HEK293 (cell line): Measurements from ENCODE around the gene C16orf46.

ENCODE experiments used
- KLF1 ChIP-seq: fragments of 450-650 bp; formaldehyde crosslinking; IDR thresholded peaks from 2 replicates; pipeline ENCODE4 v1.5.1; 2016; ENCODE audit warnings: missing biosample characterization, missing genetic modification characterization
- MZF1 ChIP-seq: fragments of 450-650 bp; formaldehyde crosslinking; IDR thresholded peaks from 2 replicates; pipeline ENCODE4 v1.5.1; 2017; ENCODE audit warnings: missing biosample characterization, missing genetic modification characterization, borderline replicate concordance
- SP7 ChIP-seq: fragments of 450-650 bp; formaldehyde crosslinking; IDR thresholded peaks from 2 replicates; pipeline ENCODE4 v1.5.1; 2016; ENCODE audit warnings: missing biosample characterization, missing genetic modification characterization
- YY1 ChIP-seq: fragments of 450-650 bp; formaldehyde crosslinking; IDR thresholded peaks from 2 replicates; pipeline ENCODE4 v1.5.1; 2018; ENCODE audit warnings: missing biosample characterization, missing genetic modification characterization
- ZBTB48 ChIP-seq: fragments of 450-650 bp; formaldehyde crosslinking; IDR thresholded peaks from 2 replicates; pipeline ENCODE4 v1.5.1; 2016; ENCODE audit warnings: missing biosample characterization, missing genetic modification characterization
- ZNF155 ChIP-seq: fragments of 450-650 bp; formaldehyde crosslinking; IDR thresholded peaks from 2 replicates; pipeline ENCODE4 v1.5.1; 2016; ENCODE audit warnings: missing biosample characterization, missing genetic modification characterization
- ZNF184 ChIP-seq: fragments of 450-650 bp; IDR thresholded peaks from 2 replicates; pipeline ENCODE4 v1.5.1; 2018; ENCODE audit warnings: missing biosample characterization, mild to moderate bottlenecking, missing genetic modification characterization
- ZNF223 ChIP-seq: fragments of 450-650 bp; formaldehyde crosslinking; IDR thresholded peaks from 2 replicates; pipeline ENCODE4 v1.5.1; 2016; ENCODE audit warnings: missing biosample characterization, missing genetic modification characterization
- ZNF311 ChIP-seq: fragments of 450-650 bp; formaldehyde crosslinking; IDR thresholded peaks from 2 replicates; pipeline ENCODE4 v1.5.1; 2017; ENCODE audit warnings: missing biosample characterization, missing genetic modification characterization, borderline replicate concordance
- ZNF350 ChIP-seq: fragments of 450-650 bp; formaldehyde crosslinking; IDR thresholded peaks from 2 replicates; pipeline ENCODE4 v1.5.0; 2017; ENCODE audit warnings: missing biosample characterization, mild to moderate bottlenecking, missing genetic modification characterization
- ZNF366 ChIP-seq: fragments of 450-650 bp; formaldehyde crosslinking; conservative IDR thresholded peaks from 2 replicates; pipeline ENCODE4 v1.5.1; 2016; ENCODE audit warnings: missing biosample characterization, missing genetic modification characterization
- ZNF37A ChIP-seq: fragments of 450-650 bp; IDR thresholded peaks from 2 replicates; pipeline ENCODE4 v1.5.1; 2018; ENCODE audit warnings: missing biosample characterization, missing genetic modification characterization
- ZNF624 ChIP-seq: fragments of 450-650 bp; formaldehyde crosslinking; IDR thresholded peaks from 2 replicates; pipeline ENCODE4 v1.5.1; 2017; ENCODE audit warnings: missing biosample characterization, missing genetic modification characterization
- ZNF629 ChIP-seq: fragments of 450-650 bp; formaldehyde crosslinking; IDR thresholded peaks from 2 replicates; pipeline ENCODE4 v1.5.1; 2017; ENCODE audit warnings: missing biosample characterization, missing genetic modification characterization
- ZNF654 ChIP-seq: fragments of 450-650 bp; formaldehyde crosslinking; IDR thresholded peaks from 2 replicates; pipeline ENCODE4 v1.5.1; 2016; ENCODE audit warnings: low read depth, missing biosample characterization, missing genetic modification characterization
- ZNF660 ChIP-seq: fragments of 450-650 bp; IDR thresholded peaks from 2 replicates; pipeline ENCODE4 v1.5.1; 2018; ENCODE audit warnings: missing biosample characterization, mild to moderate bottlenecking, missing genetic modification characterization
- ZSCAN30 ChIP-seq: fragments of 450-650 bp; IDR thresholded peaks from 2 replicates; pipeline ENCODE4 v1.5.1; 2018; ENCODE audit warnings: missing biosample characterization, mild to moderate bottlenecking, missing genetic modification characterization, moderate library complexity
- TF ChIP-seq, protein P1 (sequence below): fragments of 450-650 bp; formaldehyde crosslinking; IDR thresholded peaks from 2 replicates; pipeline ENCODE4 v1.5.1; 2016; ENCODE audit warnings: missing biosample characterization, missing genetic modification characterization
- TF ChIP-seq, protein P2 (sequence below): fragments of 450-650 bp; formaldehyde crosslinking; IDR thresholded peaks from 2 replicates; pipeline ENCODE4 v1.5.1; 2016; ENCODE audit warnings: missing biosample characterization, missing genetic modification characterization
- TF ChIP-seq, protein P3 (sequence below): fragments of 450-650 bp; formaldehyde crosslinking; optimal IDR thresholded peaks from 2 replicates; pipeline ENCODE3; 2016; ENCODE audit warnings: missing biosample characterization, mild to moderate bottlenecking, missing genetic modification characterization
- TF ChIP-seq, protein P4 (sequence below): fragments of 450-650 bp; formaldehyde crosslinking; IDR thresholded peaks from 2 replicates; pipeline ENCODE4 v1.5.1; 2016; ENCODE audit warnings: missing biosample characterization, missing genetic modification characterization, borderline replicate concordance
- TF ChIP-seq, protein P5 (sequence below): fragments of 450-650 bp; formaldehyde crosslinking; IDR thresholded peaks from 2 replicates; pipeline ENCODE4 v1.5.1; 2016; ENCODE audit warnings: missing biosample characterization, missing genetic modification characterization
- TF ChIP-seq, protein P6 (sequence below): fragments of 450-650 bp; formaldehyde crosslinking; IDR thresholded peaks from 2 replicates; pipeline ENCODE4 v1.5.1; 2016; ENCODE audit warnings: missing biosample characterization, missing genetic modification characterization
- TF ChIP-seq, protein P7 (sequence below): fragments of 450-650 bp; formaldehyde crosslinking; IDR thresholded peaks from 2 replicates; pipeline ENCODE4 v1.5.1; 2017; ENCODE audit warnings: missing biosample characterization, missing genetic modification characterization
- TF ChIP-seq, protein P8 (sequence below): fragments of 450-650 bp; formaldehyde crosslinking; IDR thresholded peaks from 2 replicates; pipeline ENCODE4 v1.5.1; 2016; ENCODE audit warnings: missing biosample characterization, missing genetic modification characterization, low read depth

Gene C16orf46

DNA sequence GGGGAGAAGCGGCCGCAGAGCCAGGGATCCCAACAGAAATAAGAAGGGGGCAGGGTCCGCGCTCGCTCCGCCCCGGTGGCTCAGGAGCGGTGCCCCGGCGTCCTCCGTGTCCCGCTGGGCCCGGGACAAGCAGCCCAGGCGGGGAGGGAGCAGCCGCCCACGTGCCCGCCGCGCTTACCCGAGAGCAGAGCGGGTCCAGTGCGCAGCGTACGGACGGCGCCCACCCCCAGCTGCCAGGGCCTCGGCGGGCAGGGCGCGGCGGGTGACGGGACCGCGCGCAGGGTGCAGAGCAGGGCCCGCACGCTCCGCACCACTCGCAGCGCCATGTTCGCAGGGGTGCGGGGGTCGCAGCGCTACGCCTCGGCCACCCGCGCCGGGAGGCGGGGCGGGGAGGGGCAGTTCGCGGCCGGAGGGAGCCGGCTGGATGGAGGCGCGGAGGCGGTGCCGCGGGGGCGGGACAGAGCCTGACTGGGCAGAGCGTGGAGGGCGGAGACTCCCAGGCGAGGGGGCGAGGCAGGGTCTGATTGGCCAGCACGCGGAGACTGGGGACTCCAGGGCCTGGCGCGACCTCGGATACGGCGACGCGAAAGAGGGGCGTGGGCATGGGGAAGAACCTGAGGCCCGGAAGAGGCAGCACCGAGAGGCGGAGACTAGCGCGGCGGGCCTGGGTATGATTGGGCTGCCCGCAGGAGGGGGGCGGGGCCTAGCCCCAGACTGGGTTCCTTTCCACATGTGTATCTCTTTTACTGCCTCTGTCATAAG is 19.1 kb upstream of the C16orf46 start, which contains the start of gene GCSH (continued):
- TF ChIP-seq, protein P1, sequence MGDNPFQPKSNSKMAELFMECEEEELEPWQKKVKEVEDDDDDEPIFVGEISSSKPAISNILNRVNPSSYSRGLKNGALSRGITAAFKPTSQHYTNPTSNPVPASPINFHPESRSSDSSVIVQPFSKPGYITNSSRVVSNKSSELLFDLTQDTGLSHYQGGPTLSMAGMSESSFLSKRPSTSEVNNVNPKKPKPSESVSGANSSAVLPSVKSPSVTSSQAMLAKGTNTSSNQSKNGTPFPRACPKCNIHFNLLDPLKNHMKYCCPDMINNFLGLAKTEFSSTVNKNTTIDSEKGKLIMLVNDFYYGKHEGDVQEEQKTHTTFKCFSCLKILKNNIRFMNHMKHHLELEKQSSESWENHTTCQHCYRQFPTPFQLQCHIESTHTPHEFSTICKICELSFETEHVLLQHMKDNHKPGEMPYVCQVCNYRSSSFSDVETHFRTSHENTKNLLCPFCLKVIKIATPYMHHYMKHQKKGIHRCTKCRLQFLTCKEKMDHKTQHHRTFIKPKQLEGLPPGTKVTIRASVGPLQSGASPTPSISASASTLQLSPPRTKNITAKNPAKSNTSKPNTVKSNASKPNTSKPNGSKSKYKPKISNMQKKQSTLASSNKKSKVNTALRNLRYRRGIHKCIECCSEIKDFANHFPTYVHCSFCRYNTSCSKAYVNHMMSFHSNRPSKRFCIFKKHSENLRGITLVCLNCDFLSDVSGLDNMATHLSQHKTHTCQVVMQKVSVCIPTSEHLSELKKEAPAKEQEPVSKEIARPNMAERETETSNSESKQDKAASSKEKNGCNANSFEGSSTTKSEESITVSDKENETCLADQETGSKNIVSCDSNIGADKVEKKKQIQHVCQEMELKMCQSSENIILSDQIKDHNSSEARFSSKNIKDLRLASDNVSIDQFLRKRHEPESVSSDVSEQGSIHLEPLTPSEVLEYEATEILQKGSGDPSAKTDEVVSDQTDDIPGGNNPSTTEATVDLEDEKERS (tag by site-specific recombination) = no peak
- no peak for TF ChIP-seq ZNF155 (tag by site-specific recombination)
- no peak for TF ChIP-seq ZNF37A
- no peak for TF ChIP-seq ZNF629 (tag by site-specific recombination)
- TF ChIP-seq ZNF311 (tag by site-specific recombination) = no peak
- TF ChIP-seq ZNF223 (tag by site-specific recombination) = no peak
- TF ChIP-seq, protein P2, sequence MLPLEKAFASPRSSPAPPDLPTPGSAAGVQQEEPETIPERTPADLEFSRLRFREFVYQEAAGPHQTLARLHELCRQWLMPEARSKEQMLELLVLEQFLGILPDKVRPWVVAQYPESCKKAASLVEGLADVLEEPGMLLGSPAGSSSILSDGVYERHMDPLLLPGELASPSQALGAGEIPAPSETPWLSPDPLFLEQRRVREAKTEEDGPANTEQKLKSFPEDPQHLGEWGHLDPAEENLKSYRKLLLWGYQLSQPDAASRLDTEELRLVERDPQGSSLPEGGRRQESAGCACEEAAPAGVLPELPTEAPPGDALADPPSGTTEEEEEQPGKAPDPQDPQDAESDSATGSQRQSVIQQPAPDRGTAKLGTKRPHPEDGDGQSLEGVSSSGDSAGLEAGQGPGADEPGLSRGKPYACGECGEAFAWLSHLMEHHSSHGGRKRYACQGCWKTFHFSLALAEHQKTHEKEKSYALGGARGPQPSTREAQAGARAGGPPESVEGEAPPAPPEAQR (tag by site-specific recombination) = no peak
- peak; percentile 53 for TF ChIP-seq ZNF660 (tag by site-specific recombination)
- no peak for TF ChIP-seq ZNF366 (tag by site-specific recombination)
- TF ChIP-seq, protein P3, sequence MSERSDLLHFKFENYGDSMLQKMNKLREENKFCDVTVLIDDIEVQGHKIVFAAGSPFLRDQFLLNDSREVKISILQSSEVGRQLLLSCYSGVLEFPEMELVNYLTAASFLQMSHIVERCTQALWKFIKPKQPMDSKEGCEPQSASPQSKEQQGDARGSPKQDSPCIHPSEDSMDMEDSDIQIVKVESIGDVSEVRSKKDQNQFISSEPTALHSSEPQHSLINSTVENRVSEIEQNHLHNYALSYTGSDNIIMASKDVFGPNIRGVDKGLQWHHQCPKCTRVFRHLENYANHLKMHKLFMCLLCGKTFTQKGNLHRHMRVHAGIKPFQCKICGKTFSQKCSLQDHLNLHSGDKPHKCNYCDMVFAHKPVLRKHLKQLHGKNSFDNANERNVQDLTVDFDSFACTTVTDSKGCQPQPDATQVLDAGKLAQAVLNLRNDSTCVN (tag by site-specific recombination) = peak; percentile 80
- TF ChIP-seq ZNF654 (tag by site-specific recombination) = no peak
- TF ChIP-seq ZSCAN30 (tag by site-specific recombination) = peak; percentile 82
- TF ChIP-seq, protein P4, sequence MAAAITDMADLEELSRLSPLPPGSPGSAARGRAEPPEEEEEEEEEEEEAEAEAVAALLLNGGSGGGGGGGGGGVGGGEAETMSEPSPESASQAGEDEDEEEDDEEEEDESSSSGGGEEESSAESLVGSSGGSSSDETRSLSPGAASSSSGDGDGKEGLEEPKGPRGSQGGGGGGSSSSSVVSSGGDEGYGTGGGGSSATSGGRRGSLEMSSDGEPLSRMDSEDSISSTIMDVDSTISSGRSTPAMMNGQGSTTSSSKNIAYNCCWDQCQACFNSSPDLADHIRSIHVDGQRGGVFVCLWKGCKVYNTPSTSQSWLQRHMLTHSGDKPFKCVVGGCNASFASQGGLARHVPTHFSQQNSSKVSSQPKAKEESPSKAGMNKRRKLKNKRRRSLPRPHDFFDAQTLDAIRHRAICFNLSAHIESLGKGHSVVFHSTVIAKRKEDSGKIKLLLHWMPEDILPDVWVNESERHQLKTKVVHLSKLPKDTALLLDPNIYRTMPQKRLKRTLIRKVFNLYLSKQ (tag by site-specific recombination) = no peak
- TF ChIP-seq YY1 (tag by site-specific recombination) = peak; percentile 67; the same call in 1 of the 2 replicates
- no peak for TF ChIP-seq KLF1
- TF ChIP-seq, protein P5, sequence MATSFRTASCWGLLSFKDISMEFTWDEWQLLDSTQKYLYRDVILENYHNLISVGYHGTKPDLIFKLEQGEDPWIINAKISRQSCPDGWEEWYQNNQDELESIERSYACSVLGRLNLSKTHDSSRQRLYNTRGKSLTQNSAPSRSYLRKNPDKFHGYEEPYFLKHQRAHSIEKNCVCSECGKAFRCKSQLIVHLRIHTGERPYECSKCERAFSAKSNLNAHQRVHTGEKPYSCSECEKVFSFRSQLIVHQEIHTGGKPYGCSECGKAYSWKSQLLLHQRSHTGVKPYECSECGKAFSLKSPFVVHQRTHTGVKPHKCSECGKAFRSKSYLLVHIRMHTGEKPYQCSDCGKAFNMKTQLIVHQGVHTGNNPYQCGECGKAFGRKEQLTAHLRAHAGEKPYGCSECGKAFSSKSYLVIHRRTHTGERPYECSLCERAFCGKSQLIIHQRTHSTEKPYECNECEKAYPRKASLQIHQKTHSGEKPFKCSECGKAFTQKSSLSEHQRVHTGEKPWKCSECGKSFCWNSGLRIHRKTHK (tag by site-specific recombination) = no peak
- TF ChIP-seq MZF1 (tag by site-specific recombination) = 0 out of 2 replicates have a peak, but pooled peaks have one; percentile 56
- peak; percentile 57; the same call in 1 of the 2 replicates for TF ChIP-seq ZBTB48 (tag by site-specific recombination)
- TF ChIP-seq SP7 (tag by site-specific recombination) = no peak
- TF ChIP-seq, protein P6, sequence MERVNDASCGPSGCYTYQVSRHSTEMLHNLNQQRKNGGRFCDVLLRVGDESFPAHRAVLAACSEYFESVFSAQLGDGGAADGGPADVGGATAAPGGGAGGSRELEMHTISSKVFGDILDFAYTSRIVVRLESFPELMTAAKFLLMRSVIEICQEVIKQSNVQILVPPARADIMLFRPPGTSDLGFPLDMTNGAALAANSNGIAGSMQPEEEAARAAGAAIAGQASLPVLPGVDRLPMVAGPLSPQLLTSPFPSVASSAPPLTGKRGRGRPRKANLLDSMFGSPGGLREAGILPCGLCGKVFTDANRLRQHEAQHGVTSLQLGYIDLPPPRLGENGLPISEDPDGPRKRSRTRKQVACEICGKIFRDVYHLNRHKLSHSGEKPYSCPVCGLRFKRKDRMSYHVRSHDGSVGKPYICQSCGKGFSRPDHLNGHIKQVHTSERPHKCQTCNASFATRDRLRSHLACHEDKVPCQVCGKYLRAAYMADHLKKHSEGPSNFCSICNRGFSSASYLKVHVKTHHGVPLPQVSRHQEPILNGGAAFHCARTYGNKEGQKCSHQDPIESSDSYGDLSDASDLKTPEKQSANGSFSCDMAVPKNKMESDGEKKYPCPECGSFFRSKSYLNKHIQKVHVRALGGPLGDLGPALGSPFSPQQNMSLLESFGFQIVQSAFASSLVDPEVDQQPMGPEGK (tag by site-specific recombination) = peak; percentile 58; the same call in 1 of the 2 replicates
- TF ChIP-seq, protein P7, sequence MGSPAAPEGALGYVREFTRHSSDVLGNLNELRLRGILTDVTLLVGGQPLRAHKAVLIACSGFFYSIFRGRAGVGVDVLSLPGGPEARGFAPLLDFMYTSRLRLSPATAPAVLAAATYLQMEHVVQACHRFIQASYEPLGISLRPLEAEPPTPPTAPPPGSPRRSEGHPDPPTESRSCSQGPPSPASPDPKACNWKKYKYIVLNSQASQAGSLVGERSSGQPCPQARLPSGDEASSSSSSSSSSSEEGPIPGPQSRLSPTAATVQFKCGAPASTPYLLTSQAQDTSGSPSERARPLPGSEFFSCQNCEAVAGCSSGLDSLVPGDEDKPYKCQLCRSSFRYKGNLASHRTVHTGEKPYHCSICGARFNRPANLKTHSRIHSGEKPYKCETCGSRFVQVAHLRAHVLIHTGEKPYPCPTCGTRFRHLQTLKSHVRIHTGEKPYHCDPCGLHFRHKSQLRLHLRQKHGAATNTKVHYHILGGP (tag by site-specific recombination) = no peak
- TF ChIP-seq ZNF624 (tag by site-specific recombination) = no peak
- TF ChIP-seq ZNF350 (tag by site-specific recombination) = peak; percentile 64; the same call in 1 of the 2 replicates
- TF ChIP-seq, protein P8, sequence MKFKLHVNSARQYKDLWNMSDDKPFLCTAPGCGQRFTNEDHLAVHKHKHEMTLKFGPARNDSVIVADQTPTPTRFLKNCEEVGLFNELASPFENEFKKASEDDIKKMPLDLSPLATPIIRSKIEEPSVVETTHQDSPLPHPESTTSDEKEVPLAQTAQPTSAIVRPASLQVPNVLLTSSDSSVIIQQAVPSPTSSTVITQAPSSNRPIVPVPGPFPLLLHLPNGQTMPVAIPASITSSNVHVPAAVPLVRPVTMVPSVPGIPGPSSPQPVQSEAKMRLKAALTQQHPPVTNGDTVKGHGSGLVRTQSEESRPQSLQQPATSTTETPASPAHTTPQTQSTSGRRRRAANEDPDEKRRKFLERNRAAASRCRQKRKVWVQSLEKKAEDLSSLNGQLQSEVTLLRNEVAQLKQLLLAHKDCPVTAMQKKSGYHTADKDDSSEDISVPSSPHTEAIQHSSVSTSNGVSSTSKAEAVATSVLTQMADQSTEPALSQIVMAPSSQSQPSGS = no peak
- no peak for TF ChIP-seq ZNF184 (tag by site-specific recombination)
